ENCODE measurements around the gene PRKCE.

The PRKCE gene

GRCh38 chr2:46076875-46077274 lies 425.4 kb downstream of the PRKCE start:
- DNase-seq (ENCODE audit: low spot score): no peak

DNA sequence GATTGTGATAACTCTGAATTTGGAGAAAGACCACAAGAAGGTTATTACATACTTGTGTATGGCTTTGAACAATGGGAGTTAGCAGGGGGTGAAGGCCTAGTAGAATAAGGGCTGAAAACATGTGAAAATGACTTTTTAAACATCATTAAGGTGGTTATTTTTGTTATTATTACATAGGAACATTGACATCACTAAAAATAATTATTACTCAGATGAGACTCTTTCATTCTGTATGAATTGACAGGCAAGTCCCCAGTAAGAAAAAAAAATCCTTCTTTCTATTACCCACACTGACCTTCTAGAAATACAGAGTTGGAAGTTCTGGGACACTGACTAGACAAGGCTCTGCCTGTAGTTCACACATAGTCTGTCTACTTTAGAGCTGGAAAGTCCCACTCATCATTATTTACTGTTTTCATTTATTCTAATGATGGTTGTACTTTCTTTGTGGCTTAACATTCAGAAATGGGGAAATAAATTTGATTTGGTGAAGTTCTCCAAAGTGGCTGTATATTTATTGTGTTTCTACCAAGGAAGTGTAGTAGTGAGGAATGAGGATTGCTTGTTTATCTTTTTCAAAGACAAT lies 426.1 kb downstream of the PRKCE start:
- DNase-seq (ENCODE audit: low spot score): no peak

- no peak for DNase-seq (ENCODE audit: low spot score)
Observed at GRCh38 chr2:46079985-46080560, 428.6 kb downstream of the PRKCE start.

DNA sequence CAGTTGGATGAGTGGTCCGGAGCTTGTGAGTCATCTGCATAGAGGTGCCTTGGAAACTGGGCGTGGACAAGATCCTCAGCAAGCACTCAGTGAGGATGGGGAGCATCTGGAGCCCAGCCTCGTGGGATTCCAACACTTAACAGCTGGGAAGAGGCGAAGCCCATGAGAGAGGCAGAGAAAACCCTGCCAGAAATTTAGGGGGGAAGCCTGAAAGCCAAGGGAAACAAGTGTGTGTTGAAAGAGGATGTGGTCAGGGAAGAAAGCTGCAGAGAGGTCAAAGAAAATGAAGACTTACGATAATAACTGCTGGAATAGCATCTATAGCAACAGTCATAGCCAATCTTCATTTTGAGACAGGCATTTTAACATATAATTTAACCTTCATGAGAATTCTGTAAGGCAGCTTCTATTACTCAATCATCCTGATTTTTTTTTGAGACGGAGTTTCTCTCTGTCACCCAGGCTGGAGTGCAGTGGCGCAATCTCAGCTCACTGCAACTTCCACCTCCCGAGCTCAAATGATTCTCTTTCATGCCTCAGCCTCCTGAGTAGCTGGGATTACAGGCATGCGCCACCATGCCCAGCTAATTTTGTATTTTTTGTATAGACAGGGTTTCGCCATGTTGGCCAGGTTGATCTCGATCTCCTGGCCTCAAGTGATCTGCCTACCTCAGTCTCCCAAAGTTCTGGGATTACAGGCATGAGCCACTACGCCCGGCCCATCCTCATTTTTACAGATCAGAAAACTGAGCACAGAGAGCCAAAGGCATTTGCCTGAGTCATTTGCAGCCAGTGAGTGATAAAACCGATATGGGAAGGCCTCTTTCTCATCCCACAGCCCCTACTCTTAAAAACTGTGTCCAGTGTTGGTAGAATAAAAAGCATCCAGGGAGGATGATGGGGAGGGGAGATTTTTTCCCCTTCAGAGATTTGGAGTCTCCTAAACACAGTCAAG lies 431.3 kb downstream of the PRKCE start:
- no peak for DNase-seq (ENCODE audit: low spot score)

DNA sequence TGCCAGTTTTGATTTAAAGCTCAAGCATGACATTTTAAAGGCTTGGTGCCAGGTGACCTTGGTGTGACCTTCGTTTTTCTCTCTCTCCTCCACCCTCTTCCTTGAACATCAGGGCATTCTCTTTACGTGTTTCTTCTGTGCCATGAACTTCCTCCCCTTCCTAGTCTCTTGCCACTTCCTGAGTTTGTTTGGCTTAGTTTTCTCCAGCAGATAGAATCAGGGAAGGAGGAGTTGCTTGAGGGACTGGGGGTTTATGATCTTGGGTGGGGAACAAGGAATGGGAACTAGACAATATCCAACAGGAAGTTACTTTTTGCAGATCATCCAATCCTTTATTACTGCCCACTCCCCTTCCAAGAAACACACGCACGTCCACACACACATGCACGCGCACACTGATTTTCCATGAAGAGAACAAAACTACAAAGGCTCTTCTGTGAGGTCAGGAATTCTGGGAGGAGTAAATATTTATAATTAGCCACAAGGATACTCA lies 435.1 kb downstream of the PRKCE start:
- no peak for DNase-seq (ENCODE audit: low spot score)

- DNase-seq (ENCODE audit: low spot score): no peak
Observed at GRCh38 chr2:46087492-46087891, 436.0 kb downstream of the PRKCE start.

DNA sequence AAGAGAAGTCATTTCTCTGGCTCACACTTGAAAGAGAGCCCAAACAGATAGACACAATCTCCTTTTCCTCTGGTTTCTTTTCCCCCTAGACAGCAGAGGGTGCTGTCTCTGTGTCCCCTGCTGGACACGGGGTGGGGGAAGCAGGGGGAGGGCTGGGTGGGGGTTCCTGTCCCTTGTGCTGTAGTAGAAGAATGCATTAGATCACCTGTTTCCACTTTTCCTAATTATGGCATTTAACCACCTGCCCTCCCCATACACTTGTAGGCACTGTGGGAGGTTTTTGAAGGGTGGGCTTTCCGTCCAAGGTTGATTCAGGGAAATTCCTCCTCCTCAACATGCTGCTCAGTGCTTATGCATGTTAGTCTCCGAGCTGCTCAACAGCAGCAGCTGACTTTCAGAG lies 439.5 kb downstream of the PRKCE start:
- DNase-seq (ENCODE audit: low spot score): no peak

DNA sequence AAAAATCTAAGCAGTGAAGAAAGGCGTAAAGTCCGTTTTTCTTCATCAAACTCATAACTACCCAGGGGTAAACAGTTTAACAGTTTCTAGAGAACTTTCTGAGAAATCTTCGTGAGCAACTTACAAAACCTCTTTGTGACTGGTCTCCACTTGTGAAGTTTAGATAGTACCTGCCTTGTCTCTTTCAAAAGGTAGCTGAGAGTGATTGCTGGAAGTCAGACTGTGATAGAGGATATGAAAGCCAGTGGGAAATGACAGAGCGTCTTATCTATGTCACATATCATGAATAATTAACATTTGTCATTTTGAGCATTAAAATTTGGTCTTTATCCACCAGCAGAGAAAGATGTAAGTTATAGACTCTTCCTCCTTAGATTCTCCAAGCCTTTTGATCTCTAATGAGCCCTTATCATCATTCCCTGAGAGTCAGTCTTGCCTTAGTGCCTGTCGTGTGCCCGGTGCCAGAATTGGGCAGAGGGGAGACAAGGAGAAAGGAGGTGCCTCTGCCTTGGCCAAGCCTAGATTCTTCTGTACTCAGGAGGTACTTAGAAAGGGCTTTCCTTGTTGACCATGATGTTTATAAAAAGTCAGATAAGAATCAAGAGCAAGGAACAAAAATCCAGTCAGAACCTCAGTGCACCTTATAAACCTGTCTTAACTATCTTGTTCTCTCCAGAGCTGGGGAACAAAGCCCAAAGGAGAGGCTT lies 440.6 kb downstream of the PRKCE start:
- DNase-seq (ENCODE audit: low spot score): no peak

GRCh38 chr2:46094689-46095088 lies 443.2 kb downstream of the PRKCE start:
- no peak for DNase-seq (ENCODE audit: low spot score)

DNA sequence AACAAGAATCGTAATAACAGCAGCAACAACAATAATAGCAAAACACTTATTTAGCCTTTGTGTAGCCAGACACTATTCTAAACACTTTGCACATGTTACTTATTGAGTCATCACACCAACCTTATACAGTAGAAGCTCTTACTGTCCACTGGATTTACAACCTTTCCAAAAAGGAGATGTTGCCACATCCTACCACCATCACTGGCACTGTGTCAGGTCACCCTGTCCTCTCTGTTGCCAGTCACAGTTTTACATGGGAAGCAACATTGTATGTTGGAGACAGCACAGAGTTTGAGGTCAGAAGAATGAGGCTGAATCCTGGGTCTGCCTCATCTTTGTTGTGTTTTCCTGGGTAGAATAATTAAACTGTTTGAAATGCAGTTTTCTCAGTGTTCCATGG lies 444.4 kb downstream of the PRKCE start:
- no peak for DNase-seq (ENCODE audit: low spot score)

DNA sequence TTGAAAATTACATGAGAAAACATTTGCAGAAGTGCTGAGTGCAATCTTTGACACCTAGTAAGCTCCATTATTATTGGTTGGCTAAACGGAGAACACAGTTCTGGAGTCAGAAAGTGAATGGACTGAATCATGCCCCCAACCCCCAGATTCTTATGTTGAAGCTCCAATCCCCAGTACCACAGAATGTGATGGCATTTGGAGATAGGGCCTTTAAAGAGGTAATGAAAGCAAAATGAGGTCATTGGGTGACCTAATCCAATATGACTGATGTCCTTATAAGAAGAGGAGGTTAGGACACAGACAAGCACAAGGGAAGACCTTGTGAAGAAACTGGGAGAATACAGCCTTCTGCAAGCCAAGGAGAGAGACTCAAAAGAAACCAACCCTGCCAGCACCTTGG lies 444.8 kb downstream of the PRKCE start:
- DNase-seq (ENCODE audit: low spot score): no peak

DNA sequence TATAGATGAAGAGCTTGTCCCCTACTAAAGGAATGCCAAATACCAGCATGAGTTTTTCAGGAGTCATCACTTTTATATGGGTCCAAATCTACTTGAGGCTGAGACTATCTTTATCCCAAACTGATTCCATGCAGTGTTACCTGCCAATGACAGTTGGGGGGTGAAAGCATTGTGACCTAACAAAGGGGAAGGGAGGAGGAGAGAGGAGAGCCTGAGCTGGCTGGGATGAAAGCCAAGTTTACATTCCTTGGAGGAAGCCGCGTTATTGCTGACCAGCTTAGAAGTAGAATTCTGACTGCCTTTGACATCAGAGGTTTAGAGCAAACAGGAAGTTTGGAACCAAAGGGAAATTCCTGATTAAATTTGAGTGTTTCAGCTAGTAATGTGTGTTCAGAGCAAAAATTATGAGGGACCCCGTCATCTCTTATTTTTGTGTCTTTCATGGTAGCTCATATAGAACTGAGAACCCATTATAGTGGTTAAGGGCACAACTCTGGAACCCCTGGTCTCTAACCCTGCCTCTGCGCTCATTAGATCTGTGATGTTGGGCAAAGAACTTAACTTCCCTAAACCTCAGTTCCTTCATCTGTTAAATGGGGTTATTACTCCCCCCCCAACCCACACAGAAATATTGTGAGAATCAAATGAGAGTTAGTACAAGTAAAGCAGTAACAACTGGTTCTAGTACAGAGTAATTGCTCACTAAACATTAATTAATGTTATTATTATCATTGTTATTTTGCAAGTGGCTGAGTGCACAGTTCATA lies 446.4 kb downstream of the PRKCE start:
- peak; percentile 39 for DNase-seq (ENCODE audit: low spot score)

DNA sequence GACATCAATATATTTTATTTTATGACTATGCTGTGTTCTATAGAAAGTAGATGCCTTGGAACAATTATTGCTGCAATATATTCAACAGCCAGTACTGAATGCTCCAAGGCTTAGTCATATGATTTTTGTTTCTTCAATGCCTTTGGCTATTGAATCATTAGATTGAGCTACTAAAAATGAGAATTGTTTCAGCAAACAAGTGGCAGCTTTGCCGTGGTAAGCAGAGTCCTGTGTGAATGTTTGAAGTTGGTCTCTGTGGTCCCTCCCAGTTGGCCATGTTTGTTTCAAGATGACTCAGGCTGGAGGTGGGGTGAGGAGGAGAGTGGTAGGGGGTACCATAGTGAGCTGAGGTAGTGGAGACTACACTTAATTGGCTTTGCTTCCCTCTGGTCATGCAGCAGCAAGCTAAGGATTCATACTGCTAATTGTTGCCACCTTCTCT lies 447.2 kb downstream of the PRKCE start:
- no peak for DNase-seq (ENCODE audit: low spot score)

DNA sequence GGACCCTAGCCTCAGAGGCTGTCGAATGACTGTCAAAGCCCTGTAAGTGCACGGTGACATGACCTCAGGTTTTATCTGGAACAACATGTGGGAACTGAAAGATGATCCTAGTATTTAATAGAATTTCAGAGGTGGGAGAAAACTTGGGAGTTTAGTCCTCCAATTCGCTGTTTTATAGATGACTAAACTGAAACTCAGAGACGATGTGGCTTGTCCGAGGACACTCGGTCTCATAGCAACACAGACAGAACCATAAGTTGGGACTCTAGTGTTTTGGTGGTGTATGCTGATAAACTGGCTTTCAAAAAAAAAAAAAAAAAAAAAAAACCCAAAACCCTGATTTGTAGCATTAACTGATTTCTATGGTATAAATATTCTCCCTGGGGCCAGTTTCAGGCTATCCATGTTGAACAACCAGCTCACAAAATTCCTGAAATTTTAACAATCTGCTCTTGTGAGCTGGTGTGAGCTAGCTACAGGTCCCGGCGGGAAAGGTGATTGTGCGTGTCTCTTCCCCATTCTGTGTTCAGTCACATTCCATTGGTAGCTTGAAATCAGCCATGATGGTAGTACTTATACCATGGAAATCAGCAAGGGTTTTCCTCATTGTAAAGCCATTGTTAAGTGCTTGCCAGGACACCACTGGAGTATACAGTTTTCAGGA lies 450.2 kb downstream of the PRKCE start:
- DNase-seq (ENCODE audit: low spot score): no peak

DNA sequence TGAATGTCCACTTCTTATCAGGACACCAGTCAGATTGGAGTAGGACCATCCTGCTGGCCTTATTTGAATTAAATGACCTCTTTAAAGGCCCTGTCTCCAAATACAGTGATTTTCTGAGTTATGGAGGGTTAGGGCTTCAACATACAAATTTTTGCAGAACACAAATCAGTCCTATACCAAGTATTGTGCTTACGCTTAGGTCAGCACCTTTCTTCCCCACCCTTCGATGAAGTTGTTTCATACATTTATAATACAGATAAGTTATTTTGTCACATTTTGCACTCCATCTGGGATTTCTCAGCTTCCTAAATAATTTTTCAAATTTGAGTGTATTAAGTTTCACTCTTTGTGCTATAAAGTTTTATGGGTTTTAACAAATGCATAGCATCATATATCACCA lies 455.2 kb downstream of the PRKCE start:
- DNase-seq (ENCODE audit: low spot score): no peak

- peak; percentile 11 for DNase-seq (ENCODE audit: low spot score)
Observed at GRCh38 chr2:46114996-46115395, 463.5 kb downstream of the PRKCE start.

GRCh38 chr2:46116150-46116549 lies 464.7 kb downstream of the PRKCE start:
- DNase-seq (ENCODE audit: low spot score): no peak

- no peak for DNase-seq (ENCODE audit: low spot score)
Observed at GRCh38 chr2:46116553-46116991, 465.1 kb downstream of the PRKCE start.

DNA sequence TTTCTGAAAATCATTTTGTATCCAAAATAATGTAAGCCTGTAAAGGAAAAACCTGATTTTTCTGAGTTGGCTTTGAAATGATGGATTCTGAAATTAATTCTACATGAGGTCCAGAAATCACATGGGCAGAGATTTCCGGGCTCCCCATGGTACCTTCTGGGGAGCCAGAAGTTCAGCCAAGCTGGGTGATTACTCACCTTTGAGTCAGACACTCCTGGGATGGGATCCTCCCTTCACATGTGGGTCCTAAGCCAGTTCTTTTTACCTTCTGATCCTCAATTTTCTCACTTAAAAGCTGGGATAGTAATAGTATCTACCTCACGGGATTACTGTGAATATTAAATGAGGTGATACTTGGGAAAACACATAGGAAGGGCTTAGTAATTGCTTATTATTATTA lies 465.9 kb downstream of the PRKCE start:
- no peak for DNase-seq (ENCODE audit: low spot score)

GRCh38 chr2:46117994-46118393 lies 466.5 kb downstream of the PRKCE start:
- DNase-seq (ENCODE audit: low spot score): no peak
